Adipocyte (in vitro differentiated cells): ENCODE results near the gene MINDY4B.

Source experiments
- DNase-seq: peaks from one replicate; pipeline ENCODE4 v3.0.0-alpha.2; 2015; ENCODE audit warnings: low read depth
- H3K27me3 ChIP-seq: replicated peaks from 2 replicates; pipeline ENCODE4 v1.7.0; 2013; ENCODE audit warnings: mild to moderate bottlenecking, low read length, moderate library complexity; ENCODE audit not compliant: control insufficient read depth, insufficient read depth
- H3K36me3 ChIP-seq: 2 replicates; pipeline ENCODE4 v1.7.0; 2013; ENCODE audit warnings: low read length, mild to moderate bottlenecking, moderate library complexity; ENCODE audit not compliant: control insufficient read depth, insufficient read depth, severe bottlenecking
- H3K4me1 ChIP-seq: 2 replicates; pipeline ENCODE4 v1.7.0; 2013; ENCODE audit warnings: mild to moderate bottlenecking, low read length, moderate library complexity; ENCODE audit not compliant: control insufficient read depth, insufficient read depth
- H3K4me3 ChIP-seq: 2 replicates; pipeline ENCODE4 v1.7.0; 2013; ENCODE audit warnings: mild to moderate bottlenecking, low read length, moderate library complexity
- H3K9ac ChIP-seq: 2 replicates; pipeline ENCODE4 v1.7.0; 2013; ENCODE audit warnings: mild to moderate bottlenecking, low read length, moderate library complexity
- H3K9me3 ChIP-seq: 2 replicates; pipeline ENCODE4 v1.7.0; 2013; ENCODE audit warnings: mild to moderate bottlenecking, low read length, moderate library complexity; ENCODE audit not compliant: control insufficient read depth

Gene MINDY4B

GRCh38 chr3:150922611-150923010 lies 17.4 kb upstream of the MINDY4B start:
- Histone ChIP-seq H3K36me3 (no peaks in the 10 kb centered on the region), H3K9ac (no peak overlapping the region), H3K4me1 (no peaks in the 10 kb centered on the region), H3K27me3 (peaks cover 58% of the 10 kb centered on the region), H3K4me3 (no peak overlapping the region), H3K9me3 (peaks cover 4% of the 10 kb centered on the region)
- DNase-seq, result no peak

- H3K4me1 ChIP-seq, result no peaks in the 10 kb centered on the region
- H3K27me3 ChIP-seq, result peaks cover 68% of the 10 kb centered on the region
Observed at GRCh38 chr3:150921209-150921608, 16.0 kb upstream of the MINDY4B start.

GRCh38 chr3:150920236-150920635 lies 15.0 kb upstream of the MINDY4B start:
- DNase-seq, result no peak
- H3K36me3 ChIP-seq, result no peaks in the 10 kb centered on the region
- H3K27me3 ChIP-seq, result peaks cover 60% of the 10 kb centered on the region
- H3K9ac ChIP-seq, result no peak overlapping the region
- no peaks in the 10 kb centered on the region for H3K4me1 ChIP-seq
- H3K9me3 ChIP-seq, result peaks cover 4% of the 10 kb centered on the region
- no peak overlapping the region for H3K4me3 ChIP-seq

More at GRCh38 chr3:150921209-150921608, 16.0 kb upstream of the MINDY4B start:
- DNase-seq, result no peak
- Histone ChIP-seq H3K9ac (no peak overlapping the region), H3K36me3 (no peaks in the 10 kb centered on the region), H3K4me3 (no peak overlapping the region), H3K9me3 (peaks cover 4% of the 10 kb centered on the region)

- DNase-seq, result no peak
- Histone ChIP-seq H3K27me3 (peaks cover 51% of the 10 kb centered on the region), H3K4me1 (peaks cover 6% of the 10 kb centered on the region), H3K36me3 (no peaks in the 10 kb centered on the region), H3K9ac (no peak overlapping the region), H3K9me3 (peaks cover 4% of the 10 kb centered on the region), H3K4me3 (no peak overlapping the region)
Observed at GRCh38 chr3:150917951-150918350, 12.7 kb upstream of the MINDY4B start.

- no peak for DNase-seq
- Histone ChIP-seq H3K9ac (no peak overlapping the region), H3K36me3 (no peaks in the 10 kb centered on the region), H3K9me3 (peaks cover 4% of the 10 kb centered on the region), H3K27me3 (peaks cover 62% of the 10 kb centered on the region), H3K4me1 (peaks cover 7% of the 10 kb centered on the region), H3K4me3 (no peak overlapping the region)
Observed at GRCh38 chr3:150913133-150913922, 8.1 kb upstream of the MINDY4B start.

GRCh38 chr3:150912501-150912900 lies 7.3 kb upstream of the MINDY4B start:
- peaks cover 7% of the 10 kb centered on the region for H3K4me1 ChIP-seq

GRCh38 chr3:150911771-150912170 lies 6.5 kb upstream of the MINDY4B start:
- no peak overlapping the region for H3K9ac ChIP-seq
- no peak overlapping the region for H3K4me3 ChIP-seq
- no peak for DNase-seq
- no peaks in the 10 kb centered on the region for H3K36me3 ChIP-seq
- H3K27me3 ChIP-seq, result peaks cover 59% of the 10 kb centered on the region
- no peaks in the 10 kb centered on the region for H3K9me3 ChIP-seq
- peaks cover 7% of the 10 kb centered on the region for H3K4me1 ChIP-seq

More at GRCh38 chr3:150912501-150912900, 7.3 kb upstream of the MINDY4B start:
- Histone ChIP-seq H3K36me3 (no peaks in the 10 kb centered on the region), H3K9me3 (no peaks in the 10 kb centered on the region), H3K9ac (no peak overlapping the region), H3K4me3 (no peak overlapping the region), H3K27me3 (peaks cover 62% of the 10 kb centered on the region)
- no peak for DNase-seq

- no peak for DNase-seq
- no peaks in the 10 kb centered on the region for H3K9me3 ChIP-seq
- no peaks in the 10 kb centered on the region for H3K36me3 ChIP-seq
- no peaks in the 10 kb centered on the region for H3K4me1 ChIP-seq
- no peak overlapping the region for H3K9ac ChIP-seq
- H3K27me3 ChIP-seq, result peaks cover 76% of the 10 kb centered on the region
- H3K4me3 ChIP-seq, result no peak overlapping the region
Observed at GRCh38 chr3:150906461-150906860, 1.2 kb upstream of the MINDY4B start.

GRCh38 chr3:150905746-150906145 lies 507 bp upstream of the MINDY4B start:
- no peaks in the 10 kb centered on the region for H3K9me3 ChIP-seq
- H3K4me1 ChIP-seq, result no peaks in the 10 kb centered on the region
- H3K4me3 ChIP-seq, result no peak overlapping the region
- no peaks in the 10 kb centered on the region for H3K36me3 ChIP-seq
- no peak for DNase-seq
- peaks cover 71% of the 10 kb centered on the region for H3K27me3 ChIP-seq
- H3K9ac ChIP-seq, result no peak overlapping the region

GRCh38 chr3:150902988-150903387 lies 2.3 kb downstream of the MINDY4B start:
- Histone ChIP-seq H3K9me3 (no peaks in the 10 kb centered on the region), H3K9ac (no peak overlapping the region), H3K36me3 (no peaks in the 10 kb centered on the region), H3K27me3 (peaks cover 70% of the 10 kb centered on the region), H3K4me1 (no peaks in the 10 kb centered on the region), H3K4me3 (no peak overlapping the region)
- no peak for DNase-seq

GRCh38 chr3:150901793-150902192 lies 3.4 kb downstream of the MINDY4B start:
- Histone ChIP-seq H3K9me3 (no peaks in the 10 kb centered on the region), H3K4me3 (no peak overlapping the region), H3K36me3 (no peaks in the 10 kb centered on the region), H3K9ac (no peak overlapping the region), H3K4me1 (no peaks in the 10 kb centered on the region), H3K27me3 (peaks cover 65% of the 10 kb centered on the region)
- DNase-seq, result no peak

GRCh38 chr3:150899141-150899540 lies 6.1 kb downstream of the MINDY4B start:
- no peak for DNase-seq
- Histone ChIP-seq H3K36me3 (no peaks in the 10 kb centered on the region), H3K4me3 (no peak overlapping the region), H3K4me1 (no peaks in the 10 kb centered on the region), H3K9me3 (no peaks in the 10 kb centered on the region), H3K9ac (no peak overlapping the region), H3K27me3 (peaks cover 67% of the 10 kb centered on the region)
